HG03280 (cell line): ENCODE data around the gene CD47.

Source experiments
- ATAC-seq: cut with Tn5 transposase; IDR thresholded peaks from one replicate; pipeline ENCODE4 v1.9.1; 2021; ENCODE audit warnings: mild to moderate bottlenecking, moderate library complexity; ENCODE audit not compliant: unreplicated experiment

Gene CD47

DNA sequence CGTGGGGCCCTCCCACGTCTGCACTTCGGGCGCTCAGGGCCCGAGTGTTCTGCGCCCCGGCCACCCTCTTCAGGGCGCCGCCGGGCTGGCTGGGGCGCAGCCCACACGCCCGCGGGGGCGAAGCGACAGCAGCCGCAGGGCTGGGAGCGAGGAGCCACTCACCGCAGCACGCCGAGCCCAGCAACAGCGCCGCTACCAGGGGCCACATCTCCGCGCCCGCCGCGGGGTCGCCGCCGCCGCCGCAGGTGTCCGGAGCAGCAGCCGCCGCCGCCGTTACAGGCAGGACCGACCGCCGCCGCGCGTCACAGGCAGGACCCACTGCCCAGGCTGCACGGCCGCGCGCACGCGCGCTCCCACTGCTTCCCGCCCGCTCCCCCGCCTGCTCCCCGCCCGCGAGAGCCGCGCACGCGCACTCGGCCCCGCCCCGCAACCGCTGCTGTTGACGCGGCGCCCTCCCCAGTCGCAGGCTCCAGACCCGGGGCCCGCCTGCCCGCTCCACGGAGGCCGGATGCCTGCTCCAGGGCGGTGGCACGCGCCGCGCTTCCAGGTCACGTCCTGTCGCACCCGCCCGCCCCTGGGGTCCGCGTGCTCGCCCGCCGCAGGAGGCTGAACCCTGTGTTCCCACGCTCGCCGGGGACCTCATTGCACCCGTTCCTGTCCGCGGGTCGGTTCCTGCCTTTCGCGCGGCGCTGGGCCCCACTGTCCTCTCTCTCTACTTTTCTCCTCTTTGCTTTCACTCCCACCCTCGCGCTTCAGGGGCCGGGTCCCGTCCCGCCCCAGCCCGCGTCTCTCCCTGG, at the start of gene CD47:
CD47 (minus strand) TSS at position 331 of the 797 bp plus-strand sequence; CDS start at position 208, 123 bp downstream.
- ATAC-seq, result peak; percentile 70

DNA sequence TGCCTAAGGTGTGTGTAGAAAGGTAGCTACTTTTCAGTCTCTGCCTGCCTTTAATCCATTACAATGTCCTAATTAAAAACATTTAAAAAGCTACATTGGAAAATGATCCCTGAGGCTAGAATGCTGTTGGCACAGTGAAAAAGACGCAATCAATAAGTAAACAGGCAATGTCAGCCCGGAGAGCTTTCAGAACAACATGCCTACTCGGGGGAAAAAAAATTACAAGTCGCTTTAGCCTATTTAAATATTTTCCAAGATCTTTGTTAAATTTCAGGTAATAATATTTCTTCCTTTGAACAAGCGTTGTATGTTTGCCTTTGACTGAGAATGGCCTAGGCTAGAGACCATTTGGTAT, 46.6 kb upstream of the CD47 start:
- no peak for ATAC-seq

GRCh38 chr3:108136561-108137459, 46.0 kb upstream of the CD47 start:
- no peak for ATAC-seq

DNA sequence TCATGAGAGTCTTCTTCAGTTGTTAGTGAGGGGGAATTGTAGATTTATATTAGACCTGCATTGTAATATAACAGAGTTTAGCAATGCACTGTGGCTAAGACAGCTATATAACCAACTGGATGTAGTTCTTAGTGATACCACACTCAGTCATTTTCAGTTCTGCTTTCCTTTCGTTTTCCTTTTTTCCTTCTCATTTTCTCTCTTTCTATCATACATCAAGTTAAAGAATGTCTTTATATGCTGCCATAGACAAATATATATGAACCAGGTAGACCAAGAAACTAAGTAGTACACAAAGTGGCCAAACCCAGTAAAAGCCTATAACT, 43.7 kb upstream of the CD47 start:
- peak; percentile 38 for ATAC-seq

GRCh38 chr3:108133858-108134554, 43.2 kb upstream of the CD47 start:
- ATAC-seq, result peak; percentile 55

DNA sequence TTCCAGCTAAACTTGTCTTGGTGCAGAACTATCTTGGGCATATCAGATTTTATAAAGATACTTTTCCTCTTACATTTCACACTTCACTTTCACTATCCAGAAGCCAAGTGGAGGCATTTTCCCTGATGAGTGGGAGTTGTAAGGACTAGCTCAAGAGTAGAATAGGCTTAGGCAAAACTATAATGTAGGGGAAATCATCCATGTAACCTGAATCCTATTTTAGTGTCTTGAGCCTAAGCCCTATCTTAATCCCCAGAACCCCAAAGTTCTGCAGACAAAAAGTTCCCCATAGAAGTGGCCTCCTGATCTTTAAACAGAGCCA, 42.2 kb upstream of the CD47 start:
- no peak for ATAC-seq

- no peak for ATAC-seq
These were observed 40.8 kb upstream of the CD47 start for GRCh38 chr3:108131475-108132134.

DNA sequence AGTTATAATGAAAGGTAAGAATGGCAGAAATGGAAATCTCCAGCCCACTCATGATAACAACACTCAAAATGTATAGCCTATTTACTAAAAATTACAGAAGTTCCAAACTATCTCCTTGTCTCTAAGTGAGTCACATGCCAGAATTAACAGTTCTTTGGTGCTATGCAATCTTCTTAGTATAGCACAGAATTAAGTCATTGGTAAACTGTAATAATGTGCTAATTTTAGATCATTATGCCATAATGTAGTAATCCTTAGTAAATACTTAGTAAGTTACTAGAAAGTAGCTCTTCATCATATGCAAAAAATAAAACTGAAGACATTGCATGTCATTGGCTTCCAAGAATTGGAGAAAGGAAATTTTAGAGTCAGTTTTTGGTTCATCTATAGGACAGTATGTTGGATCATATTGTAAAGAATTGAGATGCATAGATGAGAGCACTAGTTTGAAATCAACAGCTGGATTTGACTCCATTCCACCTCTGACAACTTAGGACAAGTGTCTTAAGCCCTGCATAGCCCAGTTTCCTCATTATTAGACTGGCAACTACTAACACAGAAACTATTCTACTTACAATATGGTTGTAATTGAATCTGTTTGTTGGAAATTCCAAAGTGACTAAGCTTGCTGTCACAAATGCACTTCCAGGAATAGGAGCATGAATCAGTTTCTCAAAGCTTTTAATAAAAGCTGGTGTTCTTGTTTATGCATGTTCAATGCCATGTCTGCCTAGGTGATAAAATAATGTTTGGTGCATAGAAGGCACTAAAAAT, 40.1 kb upstream of the CD47 start:
- no peak for ATAC-seq

DNA sequence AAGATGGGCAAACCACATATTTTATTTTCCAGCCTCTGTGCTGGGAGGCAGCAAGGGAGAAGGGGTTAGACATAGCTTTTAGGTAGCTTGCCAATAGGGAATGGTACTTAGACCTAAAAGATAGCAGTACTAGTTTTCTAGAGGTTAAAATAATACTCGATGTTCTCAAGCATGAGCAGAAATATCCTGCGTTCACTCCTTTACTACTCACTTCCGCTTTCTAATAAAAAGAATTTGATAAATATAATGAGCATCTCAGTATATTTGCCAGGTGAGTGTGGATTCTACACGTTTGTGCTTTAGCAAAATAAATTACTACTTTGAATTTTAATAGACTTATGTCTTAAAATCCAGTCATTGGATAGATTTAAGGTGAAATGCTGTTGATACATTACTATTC, 39.4 kb upstream of the CD47 start:
- no peak for ATAC-seq

DNA sequence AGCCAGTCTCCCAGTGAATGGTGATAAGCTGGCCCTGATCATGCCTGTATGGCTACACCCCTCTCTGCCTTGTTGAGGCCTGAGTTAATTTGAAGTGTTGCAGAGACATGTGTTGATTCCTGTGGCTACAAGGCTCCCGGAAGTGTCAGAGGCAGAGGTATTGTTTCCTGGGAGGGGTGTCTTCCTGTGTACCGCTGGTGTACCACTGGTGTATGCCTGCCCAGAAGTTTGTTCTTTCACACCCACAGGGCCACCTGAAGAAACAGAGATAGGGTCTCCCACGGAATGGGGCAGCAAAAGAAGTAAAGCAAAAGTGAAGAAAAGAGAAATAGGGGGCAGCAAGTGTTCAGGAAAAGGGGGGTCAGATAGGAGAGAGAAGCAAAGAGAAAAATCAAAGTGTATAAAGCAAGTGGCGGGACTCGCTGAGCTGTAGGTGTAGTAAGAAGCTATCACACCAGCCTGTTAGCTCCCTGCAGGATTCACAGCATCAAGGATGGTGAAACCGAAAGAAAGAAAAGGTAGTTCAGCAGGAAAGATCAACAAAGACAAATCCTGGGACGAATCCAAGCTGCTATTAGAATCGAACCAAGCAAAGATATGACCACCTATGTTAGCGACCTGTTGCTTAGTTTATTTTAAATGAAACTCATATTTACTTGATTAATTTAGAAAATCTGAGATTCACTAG, 36.6 kb upstream of the CD47 start:
- ATAC-seq, result no peak

DNA sequence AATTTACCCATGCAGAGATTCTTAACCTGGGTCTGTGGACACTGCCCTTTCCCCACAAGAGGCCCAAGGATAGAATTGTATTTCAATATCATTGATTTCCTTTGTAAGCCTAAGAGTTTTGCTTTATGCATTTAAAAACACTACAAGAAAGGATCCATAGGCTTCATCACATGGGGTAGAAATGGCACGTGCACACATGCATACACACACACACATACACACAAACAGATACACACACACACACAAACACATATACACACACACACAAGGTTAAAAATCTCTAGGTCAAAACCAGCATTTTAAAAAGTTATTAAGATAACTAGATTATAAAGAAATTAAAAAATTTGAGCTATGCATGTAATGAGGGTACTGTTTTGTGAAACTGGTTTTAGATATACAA, 35.5 kb upstream of the CD47 start:
- ATAC-seq, result no peak

DNA sequence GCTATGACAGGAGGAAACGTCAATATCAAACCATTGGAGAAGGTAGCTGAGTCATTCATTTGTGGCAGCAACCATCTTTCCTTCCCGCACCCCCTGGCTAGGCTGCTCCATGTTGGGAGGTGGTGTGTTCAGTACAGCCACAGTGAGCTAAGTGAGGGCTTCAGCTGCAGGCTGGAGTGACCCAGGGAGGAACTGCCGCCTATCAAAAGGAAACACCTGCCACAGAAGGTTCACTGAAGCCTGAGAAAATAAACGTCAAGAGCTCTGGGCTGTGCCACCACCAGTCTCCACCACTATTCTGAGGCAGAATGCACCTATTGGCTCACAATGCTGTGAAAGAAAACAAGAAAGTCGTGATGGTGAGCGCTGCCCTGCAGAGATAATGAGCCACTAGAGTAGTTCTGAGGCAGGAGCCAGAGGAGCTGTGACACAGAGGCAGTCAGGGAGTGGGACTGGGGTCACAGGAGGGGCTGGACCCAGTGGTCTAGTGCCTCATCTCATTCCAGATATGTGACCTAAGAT, 34.8 kb upstream of the CD47 start:
- ATAC-seq, result peak; percentile 54

DNA sequence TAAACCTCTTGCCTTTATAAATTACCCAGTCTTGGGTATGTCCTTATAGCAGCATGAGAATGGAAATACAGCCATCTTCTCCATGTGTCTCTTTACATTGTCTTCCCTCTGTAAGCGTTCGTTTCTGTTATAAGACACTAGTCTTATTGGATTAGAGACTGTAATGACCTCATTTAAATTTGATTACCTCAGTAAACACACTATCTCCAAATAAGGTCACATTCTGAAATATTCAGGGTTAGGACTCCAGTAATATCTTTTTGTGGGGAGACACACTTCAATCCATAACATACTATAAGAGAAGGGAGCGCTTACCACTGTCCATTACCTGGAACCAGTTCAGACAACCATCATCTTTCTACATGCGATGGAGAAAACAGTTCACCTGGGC, 34.3 kb upstream of the CD47 start:
- ATAC-seq, result no peak

- ATAC-seq, result peak; percentile 80
These were observed 33.7 kb upstream of the CD47 start for GRCh38 chr3:108124337-108125152.

GRCh38 chr3:108123326-108123725, 32.5 kb upstream of the CD47 start:
- ATAC-seq, result no peak

- no peak for ATAC-seq
These were observed 31.4 kb upstream of the CD47 start for GRCh38 chr3:108122276-108122675.

DNA sequence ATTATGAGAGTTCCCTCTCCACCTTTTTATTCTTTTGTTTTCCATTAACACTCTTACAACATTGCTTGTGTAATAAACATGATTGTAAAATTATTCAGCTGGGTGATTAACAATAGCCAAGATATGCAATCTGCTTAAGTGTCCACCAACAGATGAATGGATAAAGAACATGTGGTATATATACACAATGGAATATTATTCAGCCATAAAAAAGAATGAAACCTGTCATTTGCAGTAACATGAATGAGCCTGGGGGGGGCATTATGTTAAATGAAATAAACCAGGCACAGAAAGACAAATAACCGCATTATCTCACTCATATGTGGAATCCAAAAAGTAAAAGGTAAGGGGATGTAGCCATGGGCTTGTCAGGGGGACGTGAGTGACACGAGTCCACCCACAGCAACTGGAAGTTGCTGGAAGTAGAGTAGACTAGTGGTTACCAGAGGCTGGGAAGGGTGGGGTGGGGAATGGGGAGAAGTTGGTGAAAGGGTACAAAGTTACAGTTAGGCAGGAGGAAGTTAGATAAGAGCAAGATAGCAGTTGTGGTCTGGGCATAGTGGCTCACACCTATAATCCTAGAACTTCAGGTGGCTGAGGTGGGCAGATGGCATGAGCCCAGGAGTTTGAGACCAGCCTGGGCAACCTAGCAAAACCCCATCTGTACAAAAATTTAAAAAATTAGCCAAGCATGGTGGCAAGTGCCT, 28.7 kb upstream of the CD47 start:
- no peak for ATAC-seq
